ENCODE measurements around the gene BAIAP2. TPM values are rescaled to one million over a fixed set of nuclear protein-coding genes. Genes with fewer than 3 reads are reported as not detected.
A peak's percentile ranks its signal among the peaks of the same experiment; 100 is the strongest.

The BAIAP2 gene
- total RNA-seq, 2 donors from 2014 or later, result 14.7 to 22.7 TPM

DNA sequence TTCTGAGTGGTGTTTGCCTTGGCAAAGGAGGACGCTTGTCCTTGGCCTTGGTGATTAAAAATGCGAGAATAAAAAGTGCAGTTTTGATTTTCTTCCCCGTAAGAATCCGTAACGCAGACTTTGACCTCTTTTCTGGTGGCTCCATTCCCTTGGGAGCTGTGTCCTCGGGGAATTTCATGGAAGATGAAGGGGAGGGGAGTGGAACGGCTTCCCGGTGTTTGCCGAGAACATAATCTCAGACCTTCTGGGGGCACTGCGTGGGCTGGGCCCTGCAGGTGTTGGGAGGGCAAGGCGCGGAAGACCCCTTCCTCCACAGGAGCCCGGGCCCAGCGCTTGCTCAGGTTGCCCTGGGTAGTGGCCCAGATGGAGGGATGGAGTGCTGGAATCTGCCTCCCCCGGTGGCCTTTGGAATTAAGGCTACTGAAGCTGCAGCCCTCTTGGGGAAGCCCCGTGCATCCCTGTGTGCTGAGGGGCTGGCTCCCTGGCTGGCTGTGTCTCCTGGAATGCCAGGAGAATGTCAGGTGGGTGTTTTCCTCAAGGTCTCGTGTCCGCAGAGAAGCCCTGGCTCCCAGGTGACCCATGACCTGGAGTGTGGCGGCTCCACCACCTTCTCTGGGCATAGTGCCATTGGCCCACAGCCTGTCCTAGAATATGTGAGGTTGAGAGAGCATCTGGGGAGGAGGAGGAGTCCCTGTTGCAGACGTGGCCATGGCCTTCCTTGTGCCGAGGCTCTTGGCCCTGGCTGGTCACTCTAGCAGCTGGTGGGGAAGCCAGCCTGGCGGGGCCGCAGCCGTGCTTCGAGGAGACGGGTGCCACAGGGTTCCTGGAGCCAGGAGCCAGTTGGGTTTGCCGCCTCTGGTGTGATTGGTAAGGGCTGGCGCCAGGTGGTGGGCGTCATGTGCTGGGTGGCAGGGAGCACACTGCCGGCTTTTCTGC lies 3.1 kb downstream of the BAIAP2 start:
- intact Hi-C loops (cut with DNase I), result no loop called here
- Histone ChIP-seq H3K4me3 (no peak overlapping the region), H3K4me1 (no peaks in the 10 kb centered on the region), H3K27ac (no peak overlapping the region), H3K27me3 (no peaks in the 10 kb centered on the region), H3K9ac (ENCODE audit: low read depth in 2 of 2, low read length in 2 of 2) (peak overlapping the region in 1 of 2 donors; percentile 53), H3K36me3 (no peaks in the 10 kb centered on the region), H3K9me3 (no peaks in the 10 kb centered on the region)
- TF ChIP-seq CTCF (IDR thresholded peaks at IDR 0.05), result no peak
- DNase-seq, result no peak

DNA sequence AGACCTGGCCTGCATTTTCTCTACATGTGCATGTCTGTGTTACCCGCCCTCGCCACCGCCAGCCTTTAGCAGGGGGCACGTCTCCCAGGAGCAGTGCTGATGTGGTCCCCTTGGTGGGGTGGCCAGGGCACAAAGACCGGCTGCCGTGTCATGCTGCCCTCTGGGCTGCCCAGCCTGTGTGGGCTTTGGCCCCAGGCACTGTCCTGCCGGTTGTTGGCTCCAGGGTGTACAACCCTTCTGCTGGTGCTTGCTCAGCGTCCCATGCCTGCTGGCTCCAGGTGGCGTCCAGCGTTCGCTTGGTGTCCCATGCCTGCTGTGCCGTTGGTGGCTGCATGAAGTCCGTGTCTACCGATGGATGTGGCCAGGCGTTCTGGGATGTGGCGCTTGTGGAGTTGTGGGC lies 4.1 kb downstream of the BAIAP2 start:
- H3K27ac ChIP-seq, result no peak overlapping the region
- intact Hi-C loops (cut with DNase I), result no loop called here

DNA sequence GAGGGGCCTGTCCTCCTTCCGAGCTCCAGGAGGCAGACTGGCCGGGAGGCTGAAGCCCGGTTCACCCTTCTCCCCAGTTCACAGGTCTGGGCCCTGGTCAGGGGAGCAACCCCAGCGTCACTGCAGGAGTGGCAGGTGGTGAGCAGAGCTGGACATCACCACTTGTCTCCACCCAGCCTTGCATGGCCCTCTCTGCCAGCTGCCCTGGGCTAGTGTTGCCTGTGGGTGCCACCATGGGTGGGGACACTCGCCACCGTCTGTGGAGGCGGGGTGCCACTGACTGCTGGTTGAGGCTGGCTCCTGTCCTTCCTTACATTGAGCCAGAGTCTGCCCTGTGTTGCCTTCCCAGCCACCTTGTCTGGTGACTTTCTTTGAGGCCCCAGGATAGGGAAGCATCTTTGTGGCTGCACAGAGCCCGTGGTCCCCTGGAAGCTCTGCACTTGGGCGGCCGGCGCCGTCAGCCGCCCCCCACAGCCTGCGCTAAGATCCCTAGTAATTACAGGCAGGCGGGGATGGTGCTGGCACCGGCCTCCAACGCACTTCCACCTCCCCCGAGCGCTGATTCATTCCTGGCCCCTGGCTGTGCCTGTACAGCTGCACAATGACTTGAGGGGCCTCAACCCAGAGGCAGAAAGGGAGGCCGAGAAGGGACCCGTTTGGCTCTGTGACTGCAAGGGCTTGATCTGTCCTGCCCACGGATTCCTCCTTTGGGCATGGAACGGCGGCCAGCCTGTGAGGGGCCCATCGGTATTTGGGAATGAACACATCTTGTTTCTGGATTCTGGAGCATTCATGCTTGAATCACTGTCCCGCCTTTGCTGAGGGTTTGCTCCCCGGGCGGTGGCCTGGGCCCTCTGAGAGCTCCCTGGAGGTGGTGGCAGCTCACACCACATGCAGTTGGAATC lies 5.2 kb downstream of the BAIAP2 start:
- DNase-seq, result no peak
- Histone ChIP-seq H3K9me3 (no peaks in the 10 kb centered on the region), H3K9ac (ENCODE audit: low read depth in 2 of 2, low read length in 2 of 2) (peak overlapping the region in 1 of 2 donors; percentile 24), H3K4me1 (peaks cover 8% of the 10 kb centered on the region), H3K27me3 (no peaks in the 10 kb centered on the region), H3K36me3 (no peaks in the 10 kb centered on the region), H3K27ac (no peak overlapping the region), H3K4me3 (no peak overlapping the region)
- TF ChIP-seq CTCF (IDR thresholded peaks at IDR 0.05), result no peak
- intact Hi-C loops (cut with DNase I), result no loop called here

More for the DNA sequence above, 4.1 kb downstream of the BAIAP2 start:
- H3K9ac ChIP-seq (ENCODE audit: low read depth in 2 of 2, low read length in 2 of 2), result peak overlapping the region in 1 of 2 donors; percentile 35
- H3K4me1 ChIP-seq, result no peaks in the 10 kb centered on the region
- no peaks in the 10 kb centered on the region for H3K27me3 ChIP-seq
- no peaks in the 10 kb centered on the region for H3K36me3 ChIP-seq
- no peaks in the 10 kb centered on the region for H3K9me3 ChIP-seq
- H3K4me3 ChIP-seq, result no peak overlapping the region
- no peak for DNase-seq
- no peak for TF ChIP-seq CTCF (IDR thresholded peaks at IDR 0.05)

GRCh38 chr17:81040791-81041337 lies 5.9 kb downstream of the BAIAP2 start:
- DNase-seq, result no peak
- Histone ChIP-seq H3K4me1 (peaks cover 16% of the 10 kb centered on the region), H3K9ac (ENCODE audit: low read depth in 2 of 2, low read length in 2 of 2) (no peak overlapping the region), H3K36me3 (no peaks in the 10 kb centered on the region), H3K4me3 (no peak overlapping the region), H3K27ac (no peak overlapping the region), H3K9me3 (no peaks in the 10 kb centered on the region), H3K27me3 (no peaks in the 10 kb centered on the region)
- intact Hi-C loops (cut with DNase I), result no loop called here
- peak; percentile 27 for TF ChIP-seq CTCF (IDR thresholded peaks at IDR 0.05)

GRCh38 chr17:81042606-81043005 lies 7.7 kb downstream of the BAIAP2 start:
- Histone ChIP-seq H3K27ac (no peak overlapping the region), H3K4me1 (peaks cover 16% of the 10 kb centered on the region), H3K4me3 (no peak overlapping the region), H3K9ac (ENCODE audit: low read depth in 2 of 2, low read length in 2 of 2) (no peak overlapping the region), H3K36me3 (no peaks in the 10 kb centered on the region), H3K9me3 (no peaks in the 10 kb centered on the region), H3K27me3 (no peaks in the 10 kb centered on the region)
- TF ChIP-seq CTCF (IDR thresholded peaks at IDR 0.05), result no peak
- no peak for DNase-seq
- intact Hi-C loops (cut with DNase I), result no loop called here
